ENCODE data around the gene PALLD. TPM values are rescaled to one million over a fixed set of nuclear protein-coding genes. Genes with fewer than 3 reads are reported as not detected.
A peak's percentile ranks its signal among the peaks of the same experiment; 100 is the strongest.

Gene PALLD
- total RNA-seq, 2 experiments from 2014 or later = 0.49 to 0.78 TPM

DNA sequence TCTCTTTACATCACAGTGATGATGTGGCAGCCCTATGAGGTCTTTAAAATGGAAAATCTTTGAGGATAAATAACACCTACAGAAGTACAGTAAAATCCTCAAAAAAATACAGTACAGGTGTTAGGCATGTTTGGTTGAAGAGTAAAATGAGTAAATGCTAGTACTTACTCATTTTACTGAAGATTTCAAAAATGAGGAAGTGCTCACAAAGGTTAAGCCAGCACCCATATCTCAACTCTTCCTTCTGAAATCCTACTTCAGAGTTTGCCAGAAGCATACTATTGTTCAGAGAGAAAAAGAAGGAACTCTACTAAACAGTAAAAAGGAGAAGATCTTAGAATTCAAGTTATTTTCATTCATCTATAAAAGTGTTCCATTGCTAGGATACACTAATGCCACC lies 382.3 kb downstream of the PALLD start:
- no peaks in the 10 kb centered on the region for H3K9me3 ChIP-seq (ENCODE audit: control insufficient read depth in 1 of 2, insufficient read depth in 1 of 2, low read length in 2 of 2)
- Mint-ChIP-seq H3K9me3 (no peaks in the 10 kb centered on the region), H3K4me3 (peak overlapping the region; percentile 89), H3K4me1 (ENCODE audit: low read depth) (peaks cover 11% of the 10 kb centered on the region), H3K27ac (no peak overlapping the region), H3K36me3 (ENCODE audit: low read depth) (no peaks in the 10 kb centered on the region), H3K27me3 (peaks cover 73% of the 10 kb centered on the region)
- TF ChIP-seq, protein P1, sequence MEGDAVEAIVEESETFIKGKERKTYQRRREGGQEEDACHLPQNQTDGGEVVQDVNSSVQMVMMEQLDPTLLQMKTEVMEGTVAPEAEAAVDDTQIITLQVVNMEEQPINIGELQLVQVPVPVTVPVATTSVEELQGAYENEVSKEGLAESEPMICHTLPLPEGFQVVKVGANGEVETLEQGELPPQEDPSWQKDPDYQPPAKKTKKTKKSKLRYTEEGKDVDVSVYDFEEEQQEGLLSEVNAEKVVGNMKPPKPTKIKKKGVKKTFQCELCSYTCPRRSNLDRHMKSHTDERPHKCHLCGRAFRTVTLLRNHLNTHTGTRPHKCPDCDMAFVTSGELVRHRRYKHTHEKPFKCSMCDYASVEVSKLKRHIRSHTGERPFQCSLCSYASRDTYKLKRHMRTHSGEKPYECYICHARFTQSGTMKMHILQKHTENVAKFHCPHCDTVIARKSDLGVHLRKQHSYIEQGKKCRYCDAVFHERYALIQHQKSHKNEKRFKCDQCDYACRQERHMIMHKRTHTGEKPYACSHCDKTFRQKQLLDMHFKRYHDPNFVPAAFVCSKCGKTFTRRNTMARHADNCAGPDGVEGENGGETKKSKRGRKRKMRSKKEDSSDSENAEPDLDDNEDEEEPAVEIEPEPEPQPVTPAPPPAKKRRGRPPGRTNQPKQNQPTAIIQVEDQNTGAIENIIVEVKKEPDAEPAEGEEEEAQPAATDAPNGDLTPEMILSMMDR (IDR thresholded peaks at IDR 0.05) = no peak
- no peaks in the 10 kb centered on the region for H3K4me1 ChIP-seq (ENCODE audit: insufficient read depth, low read length)
- DNase-seq (peak in 1 of 14 experiments; percentile 6), ATAC-seq (ENCODE audit: poor library complexity) (no peak)
- H3K36me3 ChIP-seq (ENCODE audit: insufficient read depth, low read length) = no peaks in the 10 kb centered on the region
- no peak overlapping the region for H3K27ac ChIP-seq (ENCODE audit: low read depth in 1 of 2, low read length in 2 of 2)
- POLR2A ChIA-PET = no interaction called here
- intact Hi-C loops (cut with DNase I, micrococcal nuclease) = no loop called here
- CTCF ChIA-PET = no interaction called here
- peaks cover 6 to 41% of the 10 kb centered on the region in 2 experiments for H3K27me3 ChIP-seq (ENCODE audit: control insufficient read depth in 1 of 2, insufficient read depth in 2 of 2, low read length in 2 of 2)
- no peak overlapping the region for H3K4me3 ChIP-seq (ENCODE audit: low read length)

DNA sequence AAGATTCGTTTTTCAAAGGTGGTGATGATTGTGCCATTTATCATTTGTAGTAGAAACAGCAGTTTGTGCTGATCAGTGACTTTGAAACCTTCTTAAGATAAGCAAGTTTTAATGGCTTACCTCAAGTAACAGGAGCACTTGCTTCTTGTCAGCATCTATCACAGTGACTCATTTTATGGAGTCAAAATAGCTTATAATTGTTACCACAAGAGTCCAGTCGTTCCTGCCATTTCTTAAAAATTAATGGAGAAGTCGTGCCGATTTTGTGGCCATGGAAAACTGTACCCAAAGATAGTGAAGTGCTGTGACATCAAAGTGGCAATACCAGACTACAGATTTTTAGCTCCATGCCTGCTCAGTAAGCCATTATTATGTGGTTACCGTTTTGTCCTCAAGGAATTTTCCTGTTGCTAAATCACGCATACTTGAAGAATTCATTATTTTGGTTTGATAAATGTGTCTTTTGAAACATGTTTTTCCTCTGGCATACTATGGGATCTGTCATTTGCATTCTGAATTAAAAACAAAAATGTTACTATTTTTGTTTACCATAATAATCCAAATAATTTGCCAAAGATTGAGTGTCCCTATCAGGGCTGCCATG lies 383.3 kb downstream of the PALLD start:
- ChIA-PET CTCF (interaction anchor here (0.6 kb wide), 1 partner anchor 122 kb away, joined by 3 read pairs; no protein-coding TSS in a partner anchor), POLR2A (no interaction called here)
- DNase-seq (no peak), ATAC-seq (ENCODE audit: poor library complexity) (no peak)
- H3K4me1 ChIP-seq (ENCODE audit: insufficient read depth, low read length) = no peaks in the 10 kb centered on the region
- no peaks in the 10 kb centered on the region for H3K9me3 Mint-ChIP-seq
- H3K4me1 Mint-ChIP-seq (ENCODE audit: low read depth) = peaks cover 11% of the 10 kb centered on the region
- no peak overlapping the region for H3K27ac ChIP-seq (ENCODE audit: low read depth in 1 of 2, low read length in 2 of 2)
- no peaks in the 10 kb centered on the region for H3K9me3 ChIP-seq (ENCODE audit: control insufficient read depth in 1 of 2, insufficient read depth in 1 of 2, low read length in 2 of 2)
- no peaks in the 10 kb centered on the region for H3K36me3 ChIP-seq (ENCODE audit: insufficient read depth, low read length)
- H3K27me3 Mint-ChIP-seq = peaks cover 65% of the 10 kb centered on the region
- no peak overlapping the region for H3K4me3 Mint-ChIP-seq
- no peak overlapping the region for H3K27ac Mint-ChIP-seq
- H3K27me3 ChIP-seq (ENCODE audit: control insufficient read depth in 1 of 2, insufficient read depth in 2 of 2, low read length in 2 of 2) = peaks cover 6 to 41% of the 10 kb centered on the region in 2 experiments
- H3K4me3 ChIP-seq (ENCODE audit: low read length) = no peak overlapping the region
- no peaks in the 10 kb centered on the region for H3K36me3 Mint-ChIP-seq (ENCODE audit: low read depth)
- intact Hi-C loops (cut with DNase I, micrococcal nuclease) = no loop called here
- TF ChIP-seq, protein P1 (IDR thresholded peaks at IDR 0.05) = no peak

DNA sequence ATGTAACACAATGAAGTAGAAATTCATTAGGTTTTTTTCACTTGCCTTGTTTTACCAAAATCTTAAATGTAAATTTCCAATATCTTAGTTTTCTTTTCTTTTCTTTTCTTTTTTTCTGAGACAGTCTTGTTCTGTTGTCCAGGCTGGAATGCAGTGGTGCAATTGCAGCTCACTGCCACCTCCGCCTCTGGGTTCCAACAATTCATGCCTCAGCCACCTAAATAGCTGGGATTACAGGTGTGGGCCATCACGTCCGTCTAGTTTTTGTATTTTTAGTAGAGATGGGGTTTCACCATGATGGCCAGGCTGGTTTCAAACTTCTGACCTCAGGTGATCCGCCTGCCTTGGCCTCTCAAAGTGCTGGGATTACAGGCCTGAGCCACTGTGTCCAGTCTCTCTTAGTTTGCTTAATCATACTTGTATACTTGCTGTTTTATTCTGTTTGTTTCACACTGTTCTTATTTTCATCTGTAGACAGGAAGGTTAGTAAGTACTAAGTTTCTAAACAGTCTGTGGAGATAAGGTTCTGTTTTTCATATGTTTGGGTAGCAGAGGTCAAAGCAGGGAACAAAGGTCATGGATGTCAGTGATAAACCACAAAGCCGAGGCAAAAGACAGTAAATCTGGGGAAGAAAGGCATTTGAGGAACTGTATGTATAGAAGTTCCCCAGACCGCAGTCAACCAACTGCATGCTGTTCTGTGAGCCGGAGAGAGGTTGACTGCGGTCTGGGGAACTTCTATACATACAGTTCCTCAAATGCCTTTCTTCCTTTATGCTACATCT lies 384.2 kb downstream of the PALLD start:
- POLR2A ChIA-PET = no interaction called here
- TF ChIP-seq, protein P1 (IDR thresholded peaks at IDR 0.05) = no peak
- Mint-ChIP-seq H3K27ac (no peak overlapping the region), H3K36me3 (ENCODE audit: low read depth) (no peaks in the 10 kb centered on the region), H3K9me3 (no peaks in the 10 kb centered on the region), H3K4me1 (ENCODE audit: low read depth) (peaks cover 11% of the 10 kb centered on the region), H3K4me3 (no peak overlapping the region), H3K27me3 (peaks cover 56% of the 10 kb centered on the region)
- Histone ChIP-seq H3K9me3 (ENCODE audit: control insufficient read depth in 1 of 2, insufficient read depth in 1 of 2, low read length in 2 of 2) (no peaks in the 10 kb centered on the region), H3K4me1 (ENCODE audit: insufficient read depth, low read length) (no peaks in the 10 kb centered on the region), H3K4me3 (ENCODE audit: low read length) (no peak overlapping the region), H3K36me3 (ENCODE audit: insufficient read depth, low read length) (no peaks in the 10 kb centered on the region), H3K27me3 (ENCODE audit: control insufficient read depth in 1 of 2, insufficient read depth in 2 of 2, low read length in 2 of 2) (peaks cover 2 to 35% of the 10 kb centered on the region in 2 experiments), H3K27ac (ENCODE audit: low read depth in 1 of 2, low read length in 2 of 2) (no peak overlapping the region)
- DNase-seq = peak in 3 of 14 experiments; percentile 19 to 55 (median 46)
- ATAC-seq (ENCODE audit: poor library complexity) = no peak
- CTCF ChIA-PET = no interaction called here
- intact Hi-C loops (cut with DNase I, micrococcal nuclease) = no loop called here
